LNCAP (cell line): ENCODE measurements around the gene SNX30.

Experiments
- TF ChIP-seq, protein P1 (sequence below): fragments of 450-650 bp; IDR thresholded peaks from 2 replicates; pipeline ENCODE4 v1.5.1; 2017; ENCODE audit warnings: mild to moderate bottlenecking

Gene SNX30

DNA sequence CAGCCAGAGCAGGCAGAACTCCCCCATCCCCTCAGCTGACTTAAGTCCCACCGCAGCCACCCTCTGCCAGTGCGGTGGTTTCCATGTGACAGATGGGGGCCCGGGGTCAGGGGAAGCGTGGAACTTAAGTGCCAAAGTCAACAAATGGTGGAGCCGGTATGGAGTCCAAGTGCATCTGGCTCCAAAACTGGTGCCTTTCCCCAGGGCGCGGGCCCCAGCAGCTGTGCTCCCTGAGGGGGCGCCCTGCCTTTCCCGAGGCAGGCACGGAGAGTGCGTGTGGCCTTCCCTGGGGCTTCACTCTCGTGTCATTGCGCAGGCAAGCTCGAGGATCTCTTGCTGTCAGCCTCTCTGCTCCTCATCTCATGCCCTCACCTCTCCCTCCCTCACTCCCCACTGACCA lies 106.3 kb downstream of the SNX30 start:
- TF ChIP-seq, protein P1, sequence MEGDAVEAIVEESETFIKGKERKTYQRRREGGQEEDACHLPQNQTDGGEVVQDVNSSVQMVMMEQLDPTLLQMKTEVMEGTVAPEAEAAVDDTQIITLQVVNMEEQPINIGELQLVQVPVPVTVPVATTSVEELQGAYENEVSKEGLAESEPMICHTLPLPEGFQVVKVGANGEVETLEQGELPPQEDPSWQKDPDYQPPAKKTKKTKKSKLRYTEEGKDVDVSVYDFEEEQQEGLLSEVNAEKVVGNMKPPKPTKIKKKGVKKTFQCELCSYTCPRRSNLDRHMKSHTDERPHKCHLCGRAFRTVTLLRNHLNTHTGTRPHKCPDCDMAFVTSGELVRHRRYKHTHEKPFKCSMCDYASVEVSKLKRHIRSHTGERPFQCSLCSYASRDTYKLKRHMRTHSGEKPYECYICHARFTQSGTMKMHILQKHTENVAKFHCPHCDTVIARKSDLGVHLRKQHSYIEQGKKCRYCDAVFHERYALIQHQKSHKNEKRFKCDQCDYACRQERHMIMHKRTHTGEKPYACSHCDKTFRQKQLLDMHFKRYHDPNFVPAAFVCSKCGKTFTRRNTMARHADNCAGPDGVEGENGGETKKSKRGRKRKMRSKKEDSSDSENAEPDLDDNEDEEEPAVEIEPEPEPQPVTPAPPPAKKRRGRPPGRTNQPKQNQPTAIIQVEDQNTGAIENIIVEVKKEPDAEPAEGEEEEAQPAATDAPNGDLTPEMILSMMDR: no peak

DNA sequence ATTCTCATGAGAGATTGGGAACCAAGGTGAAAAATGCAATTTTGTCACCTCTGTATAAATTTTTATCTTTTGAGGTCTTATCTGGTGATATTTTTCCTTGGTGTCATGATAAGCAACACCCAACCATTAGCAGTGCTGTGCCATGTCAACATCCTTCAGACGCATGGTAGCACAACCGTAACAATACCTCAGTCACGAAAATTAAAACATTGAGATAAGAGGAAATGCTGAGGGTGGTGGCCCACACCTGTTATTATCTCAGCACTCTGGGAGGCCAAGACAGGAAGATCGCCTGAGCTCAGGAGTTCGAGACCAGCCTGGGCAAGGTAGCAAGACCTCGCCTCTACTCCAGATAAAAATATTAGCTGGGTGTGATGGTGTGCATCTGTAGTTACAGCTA lies 107.4 kb downstream of the SNX30 start:
- TF ChIP-seq, protein P1: no peak

DNA sequence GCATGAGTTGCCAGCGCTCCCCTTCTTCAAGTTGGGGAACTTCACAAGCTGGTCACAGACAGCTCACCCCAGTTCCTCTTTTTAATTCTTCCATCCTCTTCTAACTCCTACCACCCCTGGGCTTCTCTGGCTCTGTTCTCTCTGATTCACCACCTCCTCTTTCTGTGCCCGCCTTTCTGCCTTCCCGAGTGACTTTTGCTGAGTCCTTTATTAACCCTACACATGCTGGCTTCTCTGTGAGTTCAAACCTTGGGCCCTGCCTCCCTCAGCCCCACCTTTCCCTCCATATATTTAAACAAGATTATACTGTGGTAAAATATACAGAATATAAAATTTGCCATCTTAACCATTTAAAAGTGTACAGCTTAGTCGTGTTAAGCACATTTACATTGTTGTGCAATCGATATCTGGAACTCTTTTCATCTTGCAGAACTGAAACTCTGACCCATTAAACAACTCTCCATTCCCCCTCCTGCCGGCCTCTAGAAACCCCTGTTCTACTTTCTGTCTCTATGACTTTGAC lies 108.1 kb downstream of the SNX30 start:
- TF ChIP-seq, protein P1: no peak

DNA sequence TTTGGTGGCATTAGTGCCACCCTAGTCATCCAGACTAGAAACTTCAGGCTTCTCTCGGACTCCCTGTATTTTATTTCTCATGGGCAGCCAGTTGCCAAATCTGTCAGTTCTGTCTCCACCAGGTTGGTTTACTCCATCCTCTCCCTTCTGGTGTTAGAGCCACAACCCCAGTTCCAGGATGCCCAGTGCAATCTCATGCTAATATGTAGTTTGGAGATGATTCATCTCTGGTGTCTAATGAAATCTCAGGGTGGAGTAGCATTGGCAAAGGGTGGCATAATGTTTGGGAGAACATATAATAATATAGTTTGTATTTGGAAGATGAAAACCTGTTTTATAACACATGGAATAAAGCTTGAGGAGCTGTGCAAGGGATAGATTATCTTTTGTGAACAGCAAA lies 109.9 kb downstream of the SNX30 start:
- TF ChIP-seq, protein P1: no peak

DNA sequence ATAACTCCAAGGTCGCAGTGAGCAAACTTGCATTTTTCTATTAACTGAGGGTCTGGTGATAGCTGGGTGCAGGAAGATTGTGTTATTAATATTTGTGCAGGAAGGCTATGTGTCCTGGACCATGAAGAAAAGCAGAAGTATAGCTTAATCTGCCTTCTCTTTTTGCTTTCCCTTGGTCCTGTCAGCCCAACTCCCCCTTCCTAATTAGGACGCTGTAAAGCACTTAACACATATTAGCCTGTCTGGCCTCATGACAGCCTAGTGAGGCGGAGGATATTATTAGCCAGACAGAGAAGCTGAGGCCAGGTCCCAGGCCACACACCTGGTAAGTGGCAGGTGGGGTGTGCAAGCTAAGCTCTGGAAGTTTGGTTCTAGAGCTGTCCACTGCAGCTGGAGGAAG lies 110.6 kb downstream of the SNX30 start:
- TF ChIP-seq, protein P1: no peak

DNA sequence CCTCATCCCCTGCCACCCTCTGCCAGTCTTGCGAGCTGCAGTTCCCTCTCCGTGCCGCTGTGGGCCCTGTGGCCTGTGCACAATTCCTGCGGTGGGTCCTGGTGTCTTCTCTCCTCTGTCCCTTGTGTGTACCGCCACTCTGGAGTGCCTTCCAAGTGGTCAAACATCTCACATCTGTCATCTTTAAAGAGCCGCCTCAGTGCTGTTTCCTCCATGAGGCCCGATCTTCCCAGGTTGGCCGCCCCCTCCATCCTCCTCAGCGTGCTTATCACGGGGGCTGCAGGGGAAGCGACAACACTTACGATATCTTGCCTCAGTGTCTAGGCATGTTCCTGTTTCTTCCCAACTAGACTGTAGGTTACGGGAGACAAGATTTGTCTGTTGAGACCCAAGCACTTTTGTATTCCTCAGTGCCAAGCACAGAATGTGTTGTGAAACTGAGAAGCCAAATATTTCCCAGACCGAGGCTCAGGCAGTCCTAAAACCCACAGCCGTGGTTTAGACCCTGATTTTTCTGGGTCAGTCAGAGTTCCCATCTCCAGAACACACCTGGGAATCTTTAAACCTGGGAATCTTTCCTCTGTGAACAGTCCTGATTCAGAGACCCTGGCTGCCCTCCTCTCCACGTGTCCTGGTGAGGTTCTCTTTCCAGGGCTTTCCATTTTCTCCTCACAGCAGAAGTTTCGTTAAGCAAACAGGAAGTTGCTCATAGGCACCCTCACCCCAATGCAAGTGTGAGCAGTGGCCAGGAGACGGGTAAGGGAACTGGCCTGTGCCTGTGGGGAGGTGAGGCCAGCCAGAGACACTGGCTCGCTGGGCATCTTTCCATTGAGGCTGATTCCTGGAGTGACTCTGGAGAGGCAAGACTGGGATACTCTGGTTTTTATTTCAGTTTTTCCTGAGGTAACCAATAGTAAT lies 111.3 kb downstream of the SNX30 start:
- TF ChIP-seq, protein P1: no peak

DNA sequence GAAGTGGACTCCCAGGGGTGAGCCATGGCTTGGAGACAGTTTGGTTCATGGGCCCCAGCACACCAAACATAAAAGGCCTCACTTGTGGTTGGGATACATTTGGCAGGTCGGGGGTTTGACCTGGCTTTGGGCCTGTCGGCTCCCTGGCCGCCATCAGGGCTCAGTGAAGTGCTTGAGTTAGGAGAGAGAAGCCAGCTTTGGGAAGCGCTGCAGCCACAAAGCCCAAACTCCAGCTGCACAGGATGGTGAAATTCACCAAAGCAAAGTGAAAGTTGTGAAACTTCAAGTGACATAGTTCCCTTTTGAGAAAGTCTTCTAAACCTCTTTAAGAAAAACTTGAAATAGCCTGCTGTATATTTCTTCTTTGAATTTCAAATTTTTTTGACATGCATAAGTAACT lies 112.7 kb downstream of the SNX30 start:
- TF ChIP-seq, protein P1: no peak
